SHP77 (cell line): ENCODE measurements around the gene URM1.
"Not testable (repeated sequence)": the region's sequence is repeated elsewhere in the genome, so short reads cannot be mapped to it uniquely, and the experiment has no call there.

ENCODE experiments used
- DNase-seq, 2 experiments: peaks; one replicate each; lab custom pipeline; 2025; lab: John Stamatoyannopoulos, UW

URM1 gene

DNA sequence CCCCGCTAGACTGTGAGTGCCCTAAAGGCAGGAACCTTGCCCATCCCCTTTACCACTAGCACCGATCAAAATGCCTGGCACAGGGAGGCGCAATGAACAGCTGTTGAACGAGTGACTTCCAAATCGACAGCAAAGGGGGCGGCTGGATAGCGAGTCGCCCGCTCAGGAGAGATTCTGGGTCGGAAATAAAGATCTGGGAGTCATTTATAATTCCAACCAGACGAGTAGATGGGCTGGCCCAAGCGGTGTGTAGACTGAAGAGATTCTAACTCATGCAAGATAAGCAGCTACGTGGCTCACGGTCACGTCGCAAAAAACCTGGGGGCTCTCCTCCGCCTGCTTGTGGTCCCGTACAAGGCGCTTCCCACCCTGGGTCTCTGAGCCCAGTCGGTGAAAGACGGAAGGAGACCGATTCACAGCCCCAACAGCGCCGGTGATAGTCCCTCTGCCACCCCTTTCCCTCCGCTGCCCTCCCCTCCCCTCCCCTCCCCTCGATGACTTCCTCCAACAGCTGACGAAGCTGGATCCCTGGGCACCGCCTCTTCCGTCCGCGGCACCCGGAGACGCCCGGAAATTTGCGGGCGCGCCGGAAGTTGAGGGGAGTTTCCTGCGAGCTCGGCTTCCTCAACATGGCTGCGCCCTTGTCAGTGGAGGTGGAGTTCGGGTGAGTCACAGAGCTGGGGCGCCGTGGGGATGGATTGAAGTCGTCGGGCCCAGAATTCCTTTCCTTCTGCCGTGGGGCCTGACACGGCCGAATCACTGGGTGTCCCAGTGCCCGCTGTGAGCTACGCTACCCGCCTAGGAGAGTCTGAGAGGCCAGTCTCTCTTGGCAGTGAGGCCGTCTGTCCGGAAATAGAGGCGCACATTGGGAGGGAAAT, at the start of gene URM1:
Gene URM1 (plus strand): TSS at position 623 of the 878 bp plus-strand sequence. CDS start 7 bp downstream, at position 630.
- DNase-seq, result peak; percentile 94 to 96

DNA sequence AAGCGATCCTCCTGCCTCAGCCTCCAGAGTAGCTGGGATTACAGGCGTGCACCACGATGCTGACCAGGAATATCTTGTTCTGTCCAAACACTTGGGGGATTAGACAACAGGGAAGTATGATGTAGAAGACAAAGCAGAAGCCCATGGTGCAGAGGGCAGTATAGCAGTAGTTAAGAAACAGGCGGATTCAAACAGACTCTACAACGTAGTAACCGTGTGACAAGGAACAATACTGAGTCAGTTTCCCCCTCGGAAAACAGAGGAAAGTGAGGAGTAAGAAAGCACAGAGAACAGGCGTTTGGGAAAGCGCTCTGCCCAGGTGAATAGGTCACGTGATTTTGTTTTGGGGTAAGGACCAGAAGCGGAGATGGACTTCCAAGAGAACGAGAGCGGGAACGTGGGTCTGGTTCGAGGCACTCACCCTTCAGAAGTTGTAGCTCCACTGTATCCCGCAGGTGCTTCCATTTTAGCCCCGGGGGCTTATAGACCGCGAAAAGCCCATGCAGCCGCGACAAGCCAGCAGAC, 49.2 kb upstream of the URM1 start:
- no peak for DNase-seq

DNA sequence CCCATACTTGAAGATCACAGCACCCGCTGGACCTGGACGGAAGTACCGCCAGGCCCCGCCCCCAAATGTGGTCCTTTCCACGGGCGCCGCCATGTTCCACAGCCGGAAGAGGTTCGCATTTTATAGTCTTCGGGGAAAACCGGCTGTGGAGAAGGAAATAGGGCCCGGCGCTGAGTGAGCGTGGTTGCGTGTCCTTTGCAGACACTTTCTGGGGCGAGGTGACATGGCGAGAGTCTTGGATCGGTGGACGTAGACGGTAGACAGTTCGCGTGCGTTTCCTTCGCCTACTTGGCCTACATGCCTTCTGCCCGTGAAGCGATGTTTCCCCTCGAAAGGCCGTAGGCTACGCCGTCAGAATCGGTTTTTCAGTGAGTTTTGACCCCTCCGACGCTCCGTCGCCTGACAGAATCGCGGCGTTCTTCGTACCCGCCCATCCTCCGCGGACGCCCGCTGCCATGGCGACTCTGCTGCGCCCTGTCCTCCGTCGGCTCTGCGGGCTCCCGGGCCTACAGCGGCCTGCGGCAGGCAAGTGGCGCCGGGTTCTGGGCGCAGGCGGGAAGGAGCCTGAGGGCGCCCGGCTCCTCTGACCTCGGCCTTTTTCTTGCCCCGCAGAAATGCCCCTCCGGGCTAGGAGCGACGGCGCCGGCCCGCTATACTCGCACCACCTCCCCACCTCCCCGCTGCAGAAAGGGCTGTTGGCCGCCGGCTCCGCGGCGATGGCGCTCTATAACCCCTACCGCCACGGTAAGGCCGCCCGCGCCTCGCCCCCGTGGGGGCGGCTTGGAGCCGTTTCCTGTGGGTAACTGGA, 48.6 kb upstream of the URM1 start, which contains the start of the genes COQ4 and TRUB2:
Gene COQ4 (plus strand): TSS at position 436 of the 808 bp plus-strand sequence. CDS start 20 bp downstream, at position 456.
Gene TRUB2 (minus strand): TSS at position 44 of the 808 bp plus-strand sequence. CDS start 39 bp downstream, at position 5.
- peak; percentile 93 to 96 for DNase-seq

DNA sequence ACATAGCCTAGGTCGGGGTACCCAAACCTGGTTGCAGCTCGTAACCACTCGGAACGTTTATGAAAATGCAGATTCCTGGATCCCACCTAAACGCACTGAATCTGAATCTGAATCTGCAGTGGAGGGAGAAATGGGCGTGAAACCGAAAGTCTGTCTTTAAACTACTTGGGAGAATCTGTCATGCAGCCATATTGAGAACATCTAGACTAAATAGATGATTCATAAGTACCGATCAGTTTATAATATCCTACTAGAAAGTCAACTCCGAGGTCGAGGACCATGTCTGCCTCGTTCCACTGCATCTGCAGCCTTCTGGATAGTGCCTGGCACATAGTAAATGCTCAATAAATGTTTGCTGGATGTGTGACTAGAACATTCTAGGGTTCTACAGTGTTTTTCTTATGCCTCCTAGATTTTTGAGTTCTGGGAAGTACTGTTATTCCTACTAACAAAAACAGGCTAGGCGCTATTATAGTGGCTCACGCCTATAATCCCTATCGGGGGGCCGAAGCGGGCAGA, 47.9 kb upstream of the URM1 start:
- DNase-seq, result no peak

DNA sequence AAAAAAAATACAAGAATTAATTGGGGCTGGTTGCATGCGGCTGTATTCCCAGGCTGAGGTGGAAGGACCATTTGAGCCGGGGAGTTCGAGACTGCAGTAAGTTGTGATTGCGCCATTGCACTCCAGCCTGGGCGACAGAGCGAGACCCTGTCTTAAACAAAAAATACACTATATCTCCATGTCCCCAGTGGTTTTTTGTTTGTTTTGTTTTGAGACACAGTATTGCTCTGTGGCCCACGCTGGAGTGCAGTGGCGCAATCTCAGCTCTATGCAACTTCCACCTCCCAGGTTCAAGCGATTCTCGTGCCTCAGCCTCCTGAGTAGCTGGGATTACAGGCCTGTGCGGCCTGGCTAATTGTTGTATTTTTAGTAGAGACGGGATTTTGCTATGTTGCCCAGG, 47.4 kb upstream of the URM1 start:
- DNase-seq, result no peak

DNA sequence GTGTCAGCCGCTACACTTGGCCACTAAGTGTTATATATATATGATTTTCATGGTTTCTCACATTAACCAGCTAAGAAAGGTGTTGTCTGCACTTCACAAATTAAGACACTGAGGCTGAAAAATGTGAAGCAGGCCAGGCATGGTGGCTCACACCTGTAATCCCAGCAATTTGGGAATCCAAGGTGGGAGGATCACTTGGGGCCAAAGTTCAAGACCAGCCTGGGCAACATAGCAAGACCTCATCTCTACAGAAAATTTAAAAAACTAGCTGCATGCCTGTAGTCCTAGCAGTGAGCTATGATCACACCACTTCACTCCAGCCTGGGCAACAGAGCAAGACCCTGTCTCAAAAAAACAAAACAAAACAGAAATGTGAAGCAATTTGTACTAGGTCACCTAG, 46.8 kb upstream of the URM1 start:
- DNase-seq, result no peak

DNA sequence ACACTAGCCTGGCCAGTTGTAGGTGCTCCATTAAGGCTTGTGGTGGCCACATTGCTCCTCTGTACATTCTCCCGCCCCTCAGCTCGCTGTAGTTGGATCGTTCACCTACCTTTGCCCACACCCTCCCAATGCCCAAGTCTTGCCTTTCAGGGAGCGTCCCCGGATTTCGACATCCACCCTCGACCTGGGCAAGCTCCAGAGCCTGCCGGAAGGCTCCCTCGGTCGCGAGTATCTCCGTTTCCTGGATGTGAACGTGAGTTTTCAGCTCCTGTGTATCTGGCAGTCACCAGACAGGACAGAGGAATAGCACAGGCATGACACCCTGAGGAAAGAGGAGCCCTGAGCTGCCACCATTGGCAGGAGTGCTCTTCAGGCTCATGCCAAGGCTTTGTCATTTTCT, 45.5 kb upstream of the URM1 start:
- no peak for DNase-seq

DNA sequence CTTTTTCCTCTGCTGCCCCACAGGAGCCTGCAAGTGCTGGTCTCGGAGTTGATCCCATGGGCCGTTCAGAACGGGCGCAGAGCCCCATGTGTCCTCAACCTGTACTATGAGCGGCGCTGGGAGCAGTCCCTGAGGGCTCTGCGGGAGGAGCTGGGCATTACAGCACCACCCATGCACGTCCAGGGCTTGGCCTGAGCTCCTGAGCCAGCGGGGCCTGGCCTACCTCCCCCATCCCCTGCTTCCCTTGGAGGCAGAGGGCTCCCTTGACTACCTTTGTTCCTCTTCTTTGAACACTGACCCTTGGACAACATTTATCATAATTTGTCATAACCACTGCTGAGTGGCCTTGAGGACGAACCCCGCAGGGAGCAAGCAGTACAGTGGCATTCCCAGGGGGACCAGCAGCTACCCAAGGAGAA, 37.7 kb upstream of the URM1 start:
- DNase-seq, result no peak

DNA sequence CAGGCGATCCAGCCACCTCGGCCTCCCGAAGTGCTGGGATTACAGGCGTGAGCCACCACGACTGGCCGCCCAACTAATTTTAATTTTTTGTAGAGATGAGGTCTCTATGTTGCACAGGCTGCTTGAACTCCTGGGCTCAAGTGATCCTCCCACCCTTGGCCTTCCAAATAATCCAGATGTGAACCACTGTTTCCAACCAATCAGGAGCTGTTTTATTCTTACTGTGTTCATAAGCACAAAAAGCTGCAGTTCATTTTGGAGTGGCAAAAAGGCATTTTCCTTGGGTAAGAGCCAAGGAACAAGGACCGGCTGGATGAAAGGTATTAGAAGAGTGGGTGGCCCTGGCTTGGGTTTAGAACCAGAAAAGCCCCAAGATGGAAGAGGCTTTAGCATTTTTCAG, 36.0 kb upstream of the URM1 start:
- DNase-seq, result no peak

DNA sequence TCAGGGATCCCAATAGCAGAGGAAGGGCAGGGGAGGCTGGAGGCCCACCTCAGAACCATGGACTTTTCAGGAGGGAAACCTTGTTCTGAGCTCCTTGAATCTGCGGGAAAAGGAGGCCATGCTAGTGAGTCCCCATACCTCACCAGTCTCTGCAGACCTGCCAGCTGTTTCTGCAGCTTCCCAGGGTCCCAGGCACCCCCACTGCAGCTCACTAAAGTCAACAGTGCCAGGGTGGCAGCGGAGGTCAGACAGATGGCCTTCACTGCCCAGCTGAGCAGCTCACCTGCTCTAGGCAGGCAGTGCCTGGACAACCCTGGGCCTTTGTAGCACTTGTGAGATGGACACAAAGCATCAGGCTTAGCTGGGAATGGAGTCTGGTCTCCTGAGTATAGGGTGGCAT, 35.3 kb upstream of the URM1 start:
- no peak for DNase-seq

DNA sequence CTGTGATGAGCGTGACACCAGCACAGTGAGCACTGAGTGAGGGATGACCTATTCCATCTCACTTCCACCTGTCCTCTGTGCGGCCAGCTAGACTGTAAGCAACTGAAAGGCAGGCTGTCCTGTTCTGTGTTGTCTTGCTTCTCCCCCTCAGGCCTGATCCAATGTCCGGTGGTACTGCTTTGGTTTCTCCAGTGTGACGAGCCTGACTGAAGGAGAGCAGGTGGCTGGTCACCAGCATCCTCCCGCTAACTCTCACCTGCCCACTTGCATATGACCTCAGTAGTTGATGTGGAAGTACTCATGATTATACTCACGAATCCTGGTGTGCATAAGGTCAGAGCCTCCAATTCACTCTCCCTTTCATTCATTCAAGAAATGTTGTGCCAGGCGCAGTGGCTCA, 33.2 kb upstream of the URM1 start:
- DNase-seq, result no peak

DNA sequence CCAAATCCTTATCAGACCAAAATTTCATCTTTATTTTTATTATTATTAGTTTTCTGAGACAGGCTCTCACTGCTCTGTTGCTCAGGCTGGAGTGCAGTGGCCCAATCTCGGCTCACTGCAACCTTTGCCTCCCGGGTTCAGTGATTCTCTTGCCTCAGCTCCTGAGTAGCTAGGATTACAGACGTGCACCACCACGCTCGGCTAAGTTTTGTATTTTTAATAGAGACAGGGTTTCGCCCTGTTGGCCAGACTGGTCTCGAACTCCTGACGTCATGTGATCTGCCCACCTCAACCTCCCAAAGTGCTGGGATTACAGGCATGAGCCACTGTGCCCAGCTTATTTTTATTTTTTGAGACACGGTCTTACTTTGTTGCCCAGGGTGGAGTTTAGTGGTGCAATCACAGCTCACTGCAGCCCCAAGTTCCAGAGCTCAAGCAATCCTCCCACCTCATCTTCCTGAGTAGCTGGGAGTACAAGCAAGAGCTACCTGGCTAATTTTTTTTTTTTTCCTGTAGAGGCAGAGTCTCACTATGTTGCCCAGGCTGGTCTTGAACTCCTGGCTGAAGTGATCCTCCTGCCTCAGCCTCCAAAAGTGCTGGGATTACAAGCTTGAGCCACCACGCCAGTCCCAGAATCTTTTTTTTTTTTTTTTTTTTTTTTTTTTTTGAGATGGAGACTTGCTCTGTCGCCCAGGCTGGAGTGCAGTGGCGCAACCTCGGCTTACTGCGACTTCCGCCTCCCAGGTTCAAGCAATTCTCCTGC, 32.1 kb upstream of the URM1 start:
- DNase-seq, result not testable (repeated sequence)

DNA sequence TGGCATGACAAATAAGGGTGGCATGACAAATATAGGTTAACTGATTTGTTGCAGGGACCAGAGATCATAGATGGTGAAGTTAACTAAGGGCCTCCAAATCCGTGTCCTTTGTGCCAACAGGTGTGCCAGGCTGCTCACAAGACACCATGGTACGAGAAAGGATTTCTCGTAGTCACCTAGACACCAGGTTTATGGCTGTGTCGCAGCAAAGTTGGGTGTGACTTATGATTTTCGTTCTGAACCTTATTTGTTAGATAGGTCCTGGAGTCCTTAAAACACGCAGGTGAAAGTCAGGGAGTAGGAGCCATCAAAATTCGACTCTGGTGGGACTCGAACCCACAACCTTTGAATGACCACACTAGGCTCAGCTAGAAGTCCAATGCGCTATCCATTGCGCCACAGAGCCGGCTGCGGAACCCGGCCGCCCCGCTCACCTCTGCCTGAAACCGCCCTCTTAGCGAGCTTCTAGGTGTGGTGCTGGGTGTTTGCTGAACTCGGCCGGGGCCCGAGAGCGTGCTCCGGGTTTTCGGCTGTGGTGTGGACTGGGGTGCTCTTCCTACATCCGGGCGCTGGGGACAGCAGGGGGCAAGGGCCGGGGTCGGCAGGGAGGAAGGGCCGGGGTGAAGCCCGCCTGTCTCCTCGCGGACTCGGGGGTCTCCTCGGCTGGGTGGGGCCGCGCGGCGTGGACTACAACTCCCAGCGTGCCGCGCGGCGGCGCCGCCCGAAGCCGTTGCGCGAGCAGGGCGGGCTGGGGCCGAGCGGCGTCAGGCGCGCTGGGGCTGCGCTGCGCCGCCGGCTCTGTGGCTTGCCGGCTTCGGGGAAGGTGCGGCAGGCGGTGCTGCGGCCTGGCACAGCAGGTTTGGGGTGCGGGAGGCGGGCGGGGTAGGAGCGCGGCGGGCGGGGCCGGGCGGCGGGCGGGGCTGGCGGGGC, 31.1 kb upstream of the URM1 start, which contains the start of gene SLC27A4:
Gene SLC27A4 (plus strand): TSS at position 767 of the 930 bp plus-strand sequence. CDS start 2,606 bp downstream, outside the sequence.
- DNase-seq, result peak; percentile 66 to 81

DNA sequence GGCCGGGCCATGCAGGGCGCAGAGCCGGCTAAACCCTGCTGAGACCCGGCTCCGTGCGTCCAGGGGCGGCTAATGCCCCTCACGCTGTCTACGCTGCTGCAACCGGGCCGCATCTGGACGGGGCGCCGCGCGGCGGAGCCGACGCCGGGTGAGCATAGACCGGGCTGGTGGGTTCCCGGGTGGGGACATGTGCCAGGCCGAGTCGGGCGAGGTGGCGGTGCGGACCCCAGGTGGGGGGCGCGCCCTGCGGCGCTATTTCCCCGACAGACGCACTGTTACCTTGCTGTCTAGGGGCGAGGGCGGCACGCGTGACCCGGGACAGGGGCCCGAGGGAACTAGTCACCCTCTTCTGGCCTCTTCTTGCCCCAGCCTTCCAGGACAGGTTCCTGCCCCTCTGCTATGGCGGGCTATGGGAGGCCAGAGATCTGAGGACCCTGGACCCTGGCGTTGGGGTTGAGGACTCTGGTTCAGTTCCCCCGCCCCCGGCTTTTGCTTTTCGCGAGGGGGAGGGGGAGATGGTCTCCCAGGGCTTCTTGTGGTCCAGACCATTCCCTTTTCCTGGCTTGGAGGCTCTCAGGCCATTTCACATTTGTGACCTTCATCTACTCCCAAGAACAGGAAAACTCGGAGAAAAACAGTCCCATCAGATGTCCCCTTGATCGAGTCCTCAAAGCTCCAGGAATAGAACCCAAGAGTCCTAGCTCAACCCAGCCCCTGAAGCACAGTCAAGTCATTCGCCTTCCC, 30.3 kb upstream of the URM1 start:
- DNase-seq, result no peak

DNA sequence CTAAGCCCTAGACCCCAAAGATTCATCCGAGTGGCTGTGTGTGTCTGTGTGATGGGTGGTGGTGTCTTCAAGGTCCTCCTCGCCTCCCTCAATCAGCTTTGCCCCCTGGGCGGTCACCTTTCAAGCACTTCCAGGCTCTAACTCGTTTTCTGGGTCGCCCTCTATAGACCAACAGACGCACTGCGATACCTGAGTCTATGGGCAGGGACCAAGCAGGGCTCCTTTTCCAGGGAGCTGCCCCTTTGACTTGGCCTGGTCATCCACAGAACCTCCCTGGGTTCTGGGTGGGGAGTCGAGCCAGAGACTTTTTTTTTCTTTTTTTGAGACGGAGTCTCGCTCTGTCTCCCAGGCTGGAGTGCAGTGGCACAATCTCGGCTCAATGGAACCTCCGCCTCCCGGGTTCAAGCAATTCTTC, 29.7 kb upstream of the URM1 start:
- peak; percentile 77 to 84 for DNase-seq

DNA sequence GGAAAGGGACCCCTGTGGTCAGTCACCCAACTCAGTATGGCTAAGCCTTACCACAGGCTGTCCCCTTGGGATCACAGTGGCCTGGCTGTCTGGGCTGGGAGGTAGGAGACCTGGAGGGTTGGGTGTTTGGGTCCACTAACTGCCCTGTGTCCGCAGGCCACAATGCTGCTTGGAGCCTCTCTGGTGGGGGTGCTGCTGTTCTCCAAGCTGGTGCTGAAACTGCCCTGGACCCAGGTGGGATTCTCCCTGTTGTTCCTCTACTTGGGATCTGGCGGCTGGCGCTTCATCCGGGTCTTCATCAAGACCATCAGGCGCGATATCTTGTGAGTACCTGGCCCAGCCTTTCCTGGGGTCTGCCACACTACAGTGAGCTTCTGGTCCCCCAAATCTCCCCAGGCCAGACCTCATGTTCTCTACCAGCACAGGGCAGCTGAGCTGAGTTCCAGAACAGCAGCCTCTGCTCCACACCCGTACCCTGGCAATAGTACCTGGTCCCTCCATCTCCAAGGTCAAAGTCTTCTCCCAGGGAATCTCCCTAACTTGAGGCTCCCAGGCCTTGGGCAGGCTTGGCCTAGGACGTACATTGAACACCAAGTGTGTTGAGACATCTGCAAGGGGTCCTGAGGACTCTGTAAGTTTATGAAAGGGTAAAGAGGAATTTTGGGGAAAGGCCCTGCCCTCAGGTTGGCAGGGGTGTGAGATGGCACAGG, 28.0 kb upstream of the URM1 start:
- no peak for DNase-seq

DNA sequence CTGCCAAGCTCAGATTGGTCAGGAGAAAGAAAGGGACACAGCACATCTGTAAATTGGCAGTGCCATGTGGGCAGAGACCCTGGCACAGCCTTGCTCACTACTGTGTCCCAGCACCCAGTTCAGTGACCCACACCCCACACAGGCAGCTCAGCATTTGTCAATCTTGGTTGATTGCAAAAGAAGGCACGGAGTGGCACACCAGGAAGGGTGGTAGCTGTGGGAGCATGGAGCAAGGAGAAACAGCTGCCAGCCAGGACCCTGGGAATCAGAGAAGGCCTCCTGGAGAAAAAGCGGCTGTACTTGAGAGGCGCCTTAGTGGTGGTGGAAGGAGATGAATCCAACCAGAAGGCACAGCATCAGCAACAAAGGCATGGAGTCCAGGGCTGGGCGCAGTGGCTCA, 27.3 kb upstream of the URM1 start:
- DNase-seq, result no peak

DNA sequence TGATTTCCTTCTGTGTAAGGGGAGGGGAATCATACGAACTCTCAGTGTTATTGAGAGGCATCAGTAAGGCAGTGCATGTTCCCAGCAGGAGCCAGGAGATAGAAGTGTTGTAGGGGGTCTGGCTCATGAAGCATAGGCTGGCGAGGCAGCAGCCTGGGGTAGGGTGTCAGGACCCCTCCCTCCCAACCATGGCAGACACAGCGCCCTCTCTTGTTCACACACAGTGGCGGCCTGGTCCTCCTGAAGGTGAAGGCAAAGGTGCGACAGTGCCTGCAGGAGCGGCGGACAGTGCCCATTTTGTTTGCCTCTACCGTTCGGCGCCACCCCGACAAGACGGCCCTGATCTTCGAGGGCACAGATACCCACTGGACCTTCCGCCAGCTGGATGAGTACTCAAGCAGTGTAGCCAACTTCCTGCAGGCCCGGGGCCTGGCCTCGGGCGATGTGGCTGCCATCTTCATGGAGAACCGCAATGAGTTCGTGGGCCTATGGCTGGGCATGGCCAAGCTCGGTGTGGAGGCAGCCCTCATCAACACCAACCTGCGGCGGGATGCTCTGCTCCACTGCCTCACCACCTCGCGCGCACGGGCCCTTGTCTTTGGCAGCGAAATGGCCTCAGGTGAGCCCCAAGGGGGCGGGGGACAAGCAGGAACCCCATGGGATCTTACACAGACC, 26.1 kb upstream of the URM1 start:
- DNase-seq, result no peak
